Natural killer cell treated with Interleukin-12 subunit alpha and Interleukin-12 subunit beta and Interleukin-15 and Interleukin-18, amount 100 ng/mL, for 72 hours (primary cell): ENCODE measurements around the gene C11orf86. TPM values are rescaled to one million over a fixed set of nuclear protein-coding genes. Genes with fewer than 3 reads are reported as not detected.
A peak's percentile ranks its signal among the peaks of the same experiment; 100 is the strongest.

ENCODE experiments used
- ATAC-seq, 2 donors: fragments of 150-1000 bp; cut with Tn5 transposase in 1 of 2; sonication (Bioruptor Pico), chemical (Tn5 transposase) in 1 of 2; 2 replicates each; pipeline ENCODE4 v1.10.0; 2021
- DNase-seq: peaks from one replicate; pipeline ENCODE4 v3.0.0; 2022; ENCODE audit warnings: low spot score
- H3K27ac Mint-ChIP-seq, 2 donors: 1 replicate in 1 of 2; 2 replicates in 1 of 2; pipeline ENCODE4 v1.8.0; 2022; ENCODE audit warnings: mixed read lengths in 2 of 2, mild to moderate bottlenecking in 1 of 2, moderate library complexity in 1 of 2
- H3K27me3 Mint-ChIP-seq, 2 donors: 1 replicate in 1 of 2; 2 replicates in 1 of 2; pipeline ENCODE4 v1.8.0; 2022; ENCODE audit warnings: mixed read lengths in 2 of 2
- H3K36me3 Mint-ChIP-seq: one replicate; pipeline ENCODE4 v1.8.0; 2022; ENCODE audit warnings: mixed read lengths
- H3K4me1 Mint-ChIP-seq, 2 donors: 1 replicate in 1 of 2; 2 replicates in 1 of 2; pipeline ENCODE4 v1.8.0; 2022; ENCODE audit warnings: low read depth in 2 of 2, mixed read lengths in 2 of 2, mild to moderate bottlenecking in 1 of 2
- H3K4me3 Mint-ChIP-seq: one replicate; pipeline ENCODE4 v1.8.0; 2022; ENCODE audit warnings: mixed read lengths
- H3K9me3 Mint-ChIP-seq: 2 replicates; pipeline ENCODE4 v1.8.0; 2022; ENCODE audit warnings: mixed read lengths
- total RNA-seq, 2 donors: library from RNA; stranded (reverse); gene quantifications; one replicate each; pipeline ENCODE4 v1.2.3, GENCODE V29; 2022

C11orf86 gene, protein sequence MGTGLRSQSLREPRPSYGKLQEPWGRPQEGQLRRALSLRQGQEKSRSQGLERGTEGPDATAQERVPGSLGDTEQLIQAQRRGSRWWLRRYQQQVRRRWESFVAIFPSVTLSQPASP
- not detected for total RNA-seq

- no peak for ATAC-seq
- H3K36me3 Mint-ChIP-seq: no peaks in the 10 kb centered on the region
- no peaks in the 10 kb centered on the region for H3K9me3 Mint-ChIP-seq
- H3K4me1 Mint-ChIP-seq: peaks cover 5 to 8% of the 10 kb centered on the region in 2 donors
- H3K4me3 Mint-ChIP-seq: no peak within 1 kb of the TSS
- peaks cover 0 to 8% of the 10 kb centered on the region in 2 donors for H3K27me3 Mint-ChIP-seq
- no peak within 1 kb of the TSS for H3K27ac Mint-ChIP-seq
- DNase-seq: no peak
Observed at GRCh38 chr11:66974724-66975404, at the start of gene C11orf86. TSS of gene C11orf86 (plus strand) at chr11:66975304. CDS start at chr11:66975363, 59 bp downstream.

DNA sequence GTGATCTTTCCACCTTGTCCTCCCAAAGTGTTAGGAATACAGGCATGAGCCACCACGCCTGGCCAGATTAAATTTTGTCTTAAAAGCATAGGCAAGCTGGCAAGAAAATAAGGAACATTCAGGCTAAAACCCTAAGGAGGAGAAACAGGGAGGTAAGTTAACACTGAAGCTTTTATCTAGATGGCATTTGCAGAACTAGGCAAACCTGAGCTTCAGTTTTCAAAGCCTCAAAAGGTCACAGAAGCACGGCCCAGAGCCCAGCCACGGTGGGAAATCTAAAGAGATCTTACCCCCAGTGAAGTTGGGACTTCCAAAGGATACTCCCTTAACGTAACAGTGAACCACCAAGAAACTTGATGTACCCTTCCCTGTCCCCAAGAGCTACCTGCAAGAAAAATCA is 45.4 kb upstream of the C11orf86 start:
- Mint-ChIP-seq H3K4me3 (no peak overlapping the region), H3K27me3 (peaks cover 0 to 3% of the 10 kb centered on the region in 2 donors), H3K4me1 (peaks cover 0 to 2% of the 10 kb centered on the region in 2 donors), H3K27ac (no peak overlapping the region), H3K36me3 (no peaks in the 10 kb centered on the region), H3K9me3 (no peaks in the 10 kb centered on the region)
- ATAC-seq (no peak), DNase-seq (no peak)

DNA sequence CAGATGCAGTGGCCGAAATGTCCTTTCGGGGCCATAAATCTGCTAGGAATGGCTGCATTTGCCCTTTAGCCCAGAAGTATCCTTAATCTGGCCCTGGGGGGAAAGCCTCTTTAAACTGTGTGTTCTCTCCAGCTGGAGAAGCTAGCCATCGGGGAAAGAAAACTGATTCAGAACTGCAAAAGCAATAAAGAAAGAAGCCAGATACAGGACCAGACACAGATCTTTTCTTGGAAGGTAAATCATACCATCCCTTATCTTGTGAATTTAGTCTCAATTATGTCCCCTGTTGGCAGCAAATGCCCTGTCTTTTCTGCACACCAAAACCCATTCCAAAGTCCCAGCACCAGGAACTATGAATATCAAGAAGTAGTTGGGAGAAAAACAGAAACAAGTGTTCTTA is 42.6 kb upstream of the C11orf86 start:
- DNase-seq (no peak), ATAC-seq (no peak)
- Mint-ChIP-seq H3K4me1 (peaks cover 0 to 2% of the 10 kb centered on the region in 2 donors), H3K27me3 (peaks cover 0 to 3% of the 10 kb centered on the region in 2 donors), H3K4me3 (no peak overlapping the region), H3K9me3 (no peaks in the 10 kb centered on the region), H3K36me3 (no peaks in the 10 kb centered on the region), H3K27ac (no peak overlapping the region)

GRCh38 chr11:66933531-66933930 is 41.6 kb upstream of the C11orf86 start:
- Mint-ChIP-seq H3K27ac (no peak overlapping the region), H3K9me3 (no peaks in the 10 kb centered on the region), H3K27me3 (peaks cover 0 to 3% of the 10 kb centered on the region in 2 donors), H3K4me3 (no peak overlapping the region), H3K4me1 (peaks cover 0 to 2% of the 10 kb centered on the region in 2 donors), H3K36me3 (no peaks in the 10 kb centered on the region)
- DNase-seq: no peak
- ATAC-seq: no peak

DNA sequence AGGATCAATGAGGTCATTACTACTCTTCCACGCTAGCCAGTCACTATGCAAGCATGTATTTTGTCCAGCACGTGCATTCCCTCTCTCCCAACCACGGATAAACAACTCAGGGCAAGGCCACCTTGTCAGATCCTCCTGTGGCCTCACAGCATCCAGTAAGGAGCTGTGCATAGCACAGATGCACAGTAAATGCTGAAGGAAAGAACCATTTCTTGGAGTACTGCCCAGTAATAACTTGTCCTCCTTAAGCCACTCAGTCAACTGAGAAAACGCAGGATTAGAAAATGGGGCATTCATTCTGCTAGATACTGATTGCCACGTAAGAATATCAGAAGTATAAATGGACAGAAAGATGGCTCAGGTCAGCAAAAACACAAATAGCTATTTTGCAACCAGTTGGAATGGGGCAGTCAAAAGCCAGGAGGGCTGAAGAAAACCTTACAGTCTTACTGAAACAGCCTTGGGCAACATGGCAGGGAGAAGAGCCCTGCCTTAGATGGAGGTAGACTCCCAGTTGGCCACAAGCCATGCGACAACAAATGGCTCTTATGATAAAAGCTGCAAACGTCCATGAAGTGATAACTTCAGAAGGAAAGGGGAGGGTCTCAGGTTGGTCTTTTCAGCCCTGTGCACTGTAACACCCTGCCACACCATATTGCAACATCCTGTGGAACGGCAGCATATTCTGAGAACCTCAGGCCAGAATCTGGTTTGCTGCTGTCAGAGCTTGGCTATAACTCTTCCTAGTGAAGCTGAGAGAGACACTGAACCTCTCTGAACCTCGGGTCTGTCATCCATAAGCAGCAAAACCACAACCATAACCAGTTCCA is 39.9 kb upstream of the C11orf86 start:
- H3K36me3 Mint-ChIP-seq: no peaks in the 10 kb centered on the region
- ATAC-seq (no peak), DNase-seq (no peak)
- H3K27me3 Mint-ChIP-seq: peaks cover 0 to 3% of the 10 kb centered on the region in 2 donors
- no peak overlapping the region for H3K4me3 Mint-ChIP-seq
- peaks cover 0 to 2% of the 10 kb centered on the region in 2 donors for H3K4me1 Mint-ChIP-seq
- H3K9me3 Mint-ChIP-seq: no peaks in the 10 kb centered on the region
- no peak overlapping the region for H3K27ac Mint-ChIP-seq

GRCh38 chr11:66936311-66936711 is 38.8 kb upstream of the C11orf86 start:
- no peak for ATAC-seq

GRCh38 chr11:66937193-66937733 is 37.8 kb upstream of the C11orf86 start:
- Mint-ChIP-seq H3K27me3 (peaks cover 0 to 3% of the 10 kb centered on the region in 2 donors), H3K36me3 (no peaks in the 10 kb centered on the region), H3K9me3 (no peaks in the 10 kb centered on the region), H3K27ac (no peak overlapping the region), H3K4me3 (no peak overlapping the region), H3K4me1 (no peaks in the 10 kb centered on the region)
- DNase-seq: no peak
- ATAC-seq: no peak

More at GRCh38 chr11:66936311-66936711, 38.8 kb upstream of the C11orf86 start:
- Mint-ChIP-seq H3K36me3 (no peaks in the 10 kb centered on the region), H3K9me3 (no peaks in the 10 kb centered on the region), H3K27me3 (peaks cover 0 to 3% of the 10 kb centered on the region in 2 donors), H3K4me1 (no peaks in the 10 kb centered on the region), H3K27ac (no peak overlapping the region), H3K4me3 (no peak overlapping the region)
- no peak for DNase-seq

- Mint-ChIP-seq H3K27ac (no peak overlapping the region), H3K9me3 (no peaks in the 10 kb centered on the region), H3K27me3 (no peaks in the 10 kb centered on the region), H3K36me3 (no peaks in the 10 kb centered on the region), H3K4me3 (no peak overlapping the region), H3K4me1 (no peaks in the 10 kb centered on the region)
- DNase-seq (no peak), ATAC-seq (no peak)
Observed at GRCh38 chr11:66938582-66939135, 36.4 kb upstream of the C11orf86 start.

GRCh38 chr11:66950112-66950535 is 25.0 kb upstream of the C11orf86 start:
- no peaks in the 10 kb centered on the region for H3K4me1 Mint-ChIP-seq
- no peaks in the 10 kb centered on the region for H3K27me3 Mint-ChIP-seq
- no peak overlapping the region for H3K27ac Mint-ChIP-seq
- H3K36me3 Mint-ChIP-seq: no peaks in the 10 kb centered on the region
- no peak overlapping the region for H3K4me3 Mint-ChIP-seq
- ATAC-seq (no peak), DNase-seq (no peak)
- no peaks in the 10 kb centered on the region for H3K9me3 Mint-ChIP-seq

DNA sequence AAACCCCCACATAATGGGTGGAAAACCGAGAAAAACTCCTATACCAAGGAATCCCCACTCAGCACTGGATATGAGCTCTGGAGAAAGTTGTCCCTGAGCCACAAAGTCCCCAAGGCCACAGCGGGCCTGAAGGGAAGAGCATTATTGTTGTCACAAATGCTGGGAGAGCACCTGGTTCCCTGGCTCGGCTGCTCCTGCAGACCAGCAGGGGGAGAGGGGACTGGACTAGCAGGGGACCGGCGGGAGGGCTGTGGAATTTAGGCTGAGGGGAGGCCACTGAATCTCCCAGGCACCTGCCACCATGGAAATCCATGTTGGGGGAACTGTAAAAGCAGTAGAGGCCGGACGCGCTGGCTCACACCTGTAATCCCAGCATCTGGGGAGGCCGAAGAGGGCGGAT is 24.0 kb upstream of the C11orf86 start:
- Mint-ChIP-seq H3K9me3 (no peaks in the 10 kb centered on the region), H3K27me3 (no peaks in the 10 kb centered on the region), H3K4me1 (no peaks in the 10 kb centered on the region), H3K36me3 (no peaks in the 10 kb centered on the region), H3K27ac (no peak overlapping the region), H3K4me3 (no peak overlapping the region)
- ATAC-seq: no peak
- no peak for DNase-seq

GRCh38 chr11:66951927-66952337 is 23.2 kb upstream of the C11orf86 start:
- ATAC-seq (no peak), DNase-seq (no peak)
- Mint-ChIP-seq H3K4me3 (no peak overlapping the region), H3K9me3 (no peaks in the 10 kb centered on the region), H3K4me1 (peaks cover 4 to 5% of the 10 kb centered on the region in 2 donors), H3K27ac (no peak overlapping the region), H3K27me3 (peaks cover 4% of the 10 kb centered on the region in 2 donors), H3K36me3 (no peaks in the 10 kb centered on the region)

DNA sequence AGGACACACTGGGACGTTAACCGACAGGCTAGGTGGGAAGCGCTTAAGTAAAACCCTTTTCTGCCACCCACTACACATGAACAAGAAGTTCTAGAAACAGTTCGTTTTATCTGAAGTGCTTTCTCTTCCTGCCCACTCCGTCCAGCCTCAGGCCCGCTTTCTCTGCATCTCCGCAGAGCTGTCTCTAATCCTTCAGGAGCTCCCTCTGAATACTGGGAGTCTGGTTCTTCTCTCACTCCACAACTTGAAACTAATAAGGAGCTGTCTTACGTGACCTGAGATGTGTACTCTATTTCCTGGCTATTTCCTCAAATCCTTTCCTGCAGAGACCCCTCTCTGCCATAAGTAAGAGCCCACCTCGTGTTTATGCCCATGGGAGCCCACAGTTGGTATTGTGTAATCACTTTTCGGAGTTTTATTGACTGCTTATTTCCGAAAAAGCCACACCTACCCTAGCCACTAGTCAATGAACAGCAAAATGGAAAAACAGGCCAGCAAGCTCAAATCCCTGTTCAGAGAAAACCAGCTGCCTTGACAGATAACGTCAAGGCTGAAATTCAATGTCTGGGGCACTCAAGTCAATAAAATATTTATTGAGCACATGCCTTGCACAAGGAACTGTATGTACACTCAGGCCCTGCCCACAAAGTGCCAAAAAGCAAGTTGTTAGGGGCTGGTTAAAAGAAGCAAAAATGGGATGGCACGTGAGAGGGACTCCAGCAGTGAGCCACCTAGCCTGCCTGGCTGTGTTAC is 21.8 kb upstream of the C11orf86 start:
- Mint-ChIP-seq H3K27me3 (peaks cover 4 to 5% of the 10 kb centered on the region in 2 donors), H3K27ac (no peak overlapping the region), H3K4me3 (no peak overlapping the region), H3K9me3 (no peaks in the 10 kb centered on the region), H3K36me3 (no peaks in the 10 kb centered on the region), H3K4me1 (peaks cover 7 to 8% of the 10 kb centered on the region in 2 donors)
- DNase-seq (no peak), ATAC-seq (no peak)

- Mint-ChIP-seq H3K27ac (peak overlapping the region in 1 of 2 donors; percentile 6), H3K9me3 (no peaks in the 10 kb centered on the region), H3K4me1 (peaks cover 17 to 20% of the 10 kb centered on the region in 2 donors), H3K27me3 (peaks cover 7 to 13% of the 10 kb centered on the region in 2 donors), H3K4me3 (peak overlapping the region; percentile 80), H3K36me3 (peaks cover 7% of the 10 kb centered on the region)
- DNase-seq: no peak
- ATAC-seq: no peak
Observed at GRCh38 chr11:66956689-66957290, 18.3 kb upstream of the C11orf86 start.
